ENCODE measurements around the gene NMB.

Gene NMB

DNA sequence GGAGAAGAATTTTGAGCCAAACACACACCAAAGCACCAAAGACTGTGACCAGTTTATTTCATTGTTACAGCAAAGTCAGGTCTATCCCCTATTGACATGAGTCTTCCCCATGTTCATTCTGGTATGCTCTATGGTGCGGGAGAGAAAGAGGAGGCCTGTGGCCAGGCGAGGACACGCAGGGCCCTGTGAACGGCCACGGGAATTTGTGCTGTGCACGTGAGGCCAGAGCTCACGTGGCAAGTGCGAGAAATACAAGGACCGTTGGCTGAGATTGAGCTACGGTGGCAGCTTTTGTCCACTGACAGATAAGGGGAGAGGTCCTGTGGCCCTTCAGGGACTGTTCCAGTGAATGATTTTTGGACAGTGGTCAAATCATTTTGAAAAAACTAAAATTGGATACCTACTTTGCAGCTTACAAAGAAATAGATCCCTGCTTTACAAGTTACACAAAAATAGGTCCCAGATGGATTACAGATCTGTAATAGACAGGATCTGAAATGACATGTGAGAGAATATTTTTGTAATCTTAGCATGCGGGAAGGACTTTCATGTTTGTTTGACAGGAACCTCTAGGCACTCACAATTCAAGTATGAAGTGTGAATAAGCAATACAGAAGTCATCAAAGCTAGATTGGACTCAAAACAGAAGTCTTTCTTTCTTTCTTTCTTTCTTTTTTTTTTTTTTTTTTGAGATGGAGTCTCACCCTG, 48.0 kb downstream of the NMB start:
- no peak for DNase-seq

DNA sequence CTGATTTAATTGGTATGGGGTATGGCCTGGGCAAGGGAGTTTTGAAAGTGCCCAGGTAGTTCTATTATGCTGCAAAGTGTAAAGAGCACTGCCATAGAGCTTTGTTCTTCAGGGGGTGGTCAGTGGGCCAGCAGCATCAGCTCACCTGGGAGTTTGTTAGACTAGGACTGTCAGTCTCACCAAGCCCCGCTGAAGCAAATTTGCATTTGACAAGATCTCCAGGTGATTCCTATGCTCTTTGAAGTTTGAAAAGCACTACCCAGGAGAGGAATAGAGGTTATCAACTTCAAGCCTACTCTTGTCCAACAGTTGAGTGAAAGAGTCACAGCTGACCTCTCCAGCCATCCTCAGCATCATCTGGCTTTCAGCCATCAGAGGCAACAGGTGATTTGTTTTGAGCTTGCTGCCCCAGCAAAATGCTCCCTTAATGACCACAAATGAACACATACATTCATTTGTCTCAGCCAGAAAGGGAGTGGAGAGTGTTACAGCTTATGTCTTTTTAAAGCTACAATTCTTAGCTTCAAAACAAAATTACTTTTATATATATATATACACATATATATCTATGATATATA, 49.2 kb downstream of the NMB start:
- DNase-seq = no peak

DNA sequence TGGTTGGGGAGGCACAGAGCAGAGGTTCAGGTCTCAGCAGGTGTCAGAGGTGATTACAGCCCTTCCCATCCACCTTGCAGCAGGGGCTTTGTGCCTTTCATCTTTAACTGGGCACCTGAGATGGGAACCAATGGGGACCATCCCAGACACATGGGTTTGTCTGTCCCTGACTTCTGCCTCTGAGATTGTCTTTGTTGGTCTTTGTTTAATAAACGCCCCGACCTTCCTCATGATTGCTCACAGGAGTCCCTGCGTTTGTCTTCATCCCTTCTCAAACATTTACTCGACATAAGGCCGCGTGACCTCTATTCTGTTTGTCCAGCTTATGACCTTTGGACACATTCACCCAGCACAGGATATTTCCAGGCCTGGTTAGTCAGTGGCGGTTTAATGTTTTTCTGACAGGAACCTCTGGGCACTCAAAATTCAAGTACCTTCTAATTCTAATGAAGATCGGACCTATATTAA, 51.3 kb downstream of the NMB start:
- no peak for DNase-seq

DNA sequence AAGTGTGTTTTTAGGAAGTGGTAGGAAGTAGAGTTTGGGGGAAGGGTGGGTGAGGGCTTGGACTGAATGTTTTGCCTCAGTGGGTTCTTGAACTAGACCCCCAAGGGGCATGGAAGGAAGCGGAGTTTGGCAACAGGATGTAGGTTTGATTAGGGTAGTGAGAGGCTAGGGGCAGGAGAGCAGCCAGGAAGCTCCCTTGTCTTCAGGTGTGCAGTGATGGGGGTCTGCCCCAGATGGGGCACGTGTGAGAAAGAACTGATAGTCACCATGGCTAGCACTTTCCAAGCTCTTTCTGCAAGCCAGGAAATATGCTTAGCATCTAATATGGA, 52.5 kb downstream of the NMB start:
- DNase-seq = no peak
